HCT116 (cell line): Measurements from ENCODE around the gene PDP2. TPM values are rescaled to one million over a fixed set of nuclear protein-coding genes. Genes with fewer than 3 reads are reported as not detected.
A peak's percentile ranks its signal among the peaks of the same experiment; 100 is the strongest.

ENCODE experiments used
- ATAC-seq: fragments of 200-7000 bp; cut with Tn5 transposase; 2 replicates; pipeline ENCODE4 v1.9.1; 2020; ENCODE audit warnings: mild to moderate bottlenecking, moderate library complexity
- BruUV-seq: library from RNA; stranded (reverse); fragments of 400-500 nt; replicated peaks from 2 replicates; lab custom pipeline; 2021; lab: Mats Ljungman, UMichigan
- CTCF ChIA-PET: fragments of 300-600 bp; sonication (Branson Sonifier 250); formaldehyde crosslinking; loops from one replicate; lab custom pipeline; 2021; ENCODE audit warnings: antibody characterized with exemption; lab: Charles Lee
- POLR2A ChIA-PET: fragments of 300-600, 350-600 bp; sonication (Branson Sonifier 250); formaldehyde crosslinking; loops from one replicate; lab custom pipeline; 2021; ENCODE audit warnings: antibody characterized with exemption; lab: Charles Lee
- RAD21 ChIA-PET, 2 experiments: fragments of 300-600 bp; sonication (Branson Sonifier 250); formaldehyde crosslinking; loops; one replicate each; lab custom pipeline; 2023; ENCODE audit warnings: low total read pairs in 2 of 2; ENCODE audit not compliant: uncharacterized antibody in 2 of 2, unreplicated experiment in 2 of 2, low non-redundant PET in 1 of 2; lab: Charles Lee
- DNase-seq: peaks from one replicate; pipeline ENCODE4 v3.0.0-alpha.2; 2010; ENCODE audit warnings: low read depth, low spot score
- H2AFZ ChIP-seq: fragments of 200-600 bp; shearing (Covaris generic), sonication (generic); 2 replicates; pipeline ENCODE4 v1.6.1; 2017; ENCODE audit warnings: low read depth, mixed run types, mixed read lengths, antibody characterized with exemption, low read length; ENCODE audit not compliant: poor library complexity, severe bottlenecking
- H3K27ac ChIP-seq: 2 replicates; pipeline ENCODE4 v1.5.1; 2012; ENCODE audit warnings: low read depth, low read length
- H3K27me3 ChIP-seq: fragments of 200-600 bp; sonication (generic); 2 replicates; pipeline ENCODE4 v1.6.1; 2016; ENCODE audit warnings: mixed run types, low read length, mixed read lengths; ENCODE audit not compliant: insufficient read depth
- H3K36me3 ChIP-seq, 2 experiments: fragments of 200-500 bp in 1 of 2; fragments of 200-600 bp in 1 of 2; sonication (Bioruptor generic) in 1 of 2; sonication (generic) in 1 of 2; 2 replicates each; pipeline versions ENCODE4 v1.5.1 to v1.6.1; 2014 to 2016; ENCODE audit warnings: low read length in 2 of 2, inconsistent platforms in 1 of 2, mixed read lengths in 1 of 2, mixed run types in 1 of 2; ENCODE audit not compliant: insufficient read depth in 2 of 2, control insufficient read depth in 1 of 2
- H3K4me1 ChIP-seq, 2 experiments: fragments of 200-600 bp in 1 of 2; sonication (generic) in 1 of 2; 2 replicates each; pipeline versions ENCODE4 v1.5.1 to v1.6.1; 2012 to 2017; ENCODE audit warnings: low read length in 2 of 2, inconsistent platforms in 1 of 2, mild to moderate bottlenecking in 1 of 2, mixed read lengths in 1 of 2, mixed run types in 1 of 2, moderate library complexity in 1 of 2; ENCODE audit not compliant: insufficient read depth in 2 of 2, control insufficient read depth in 1 of 2
- H3K4me2 ChIP-seq: fragments of 200-600 bp; sonication (generic); 2 replicates; pipeline ENCODE4 v1.6.1; 2017; ENCODE audit warnings: mixed run types, low read length, mixed read lengths
- H3K4me3 ChIP-seq, 2 experiments: fragments of 200-600 bp in 1 of 2; sonication (generic) in 1 of 2; replicated peaks in 1 of 2; 2 replicates each; pipeline ENCODE4 v1.5.1; 2011 to 2016; ENCODE audit warnings: low read length in 2 of 2, control low read depth in 1 of 2, low read depth in 1 of 2, mild to moderate bottlenecking in 1 of 2, mixed read lengths in 1 of 2, mixed run types in 1 of 2
- H3K79me2 ChIP-seq: fragments of 200-600 bp; sonication (generic); 2 replicates; pipeline ENCODE4 v1.6.1; 2017; ENCODE audit warnings: mild to moderate bottlenecking, mixed run types, low read length, moderate library complexity, mixed read lengths; ENCODE audit not compliant: insufficient read depth
- H3K9ac ChIP-seq: fragments of 200-600 bp; sonication (generic); 2 replicates; pipeline ENCODE4 v1.6.1; 2016; ENCODE audit warnings: low read length, mixed read lengths
- H3K9me2 ChIP-seq: fragments of 200-600 bp; sonication (generic), shearing (Covaris generic); 2 replicates; pipeline ENCODE4 v1.6.1; 2017; ENCODE audit warnings: mixed run types, mild to moderate bottlenecking, moderate library complexity; ENCODE audit not compliant: insufficient read depth
- H3K9me3 ChIP-seq, 2 experiments: fragments of 200-500 bp in 1 of 2; fragments of 200-600 bp in 1 of 2; sonication (Bioruptor generic) in 1 of 2; sonication (generic) in 1 of 2; 2 replicates each; pipeline ENCODE4 v1.6.1; 2014 to 2017; ENCODE audit warnings: low read length in 2 of 2, mixed read lengths in 2 of 2, inconsistent platforms in 1 of 2, low read depth in 1 of 2, mild to moderate bottlenecking in 1 of 2, mixed run types in 1 of 2, moderate library complexity in 1 of 2; ENCODE audit not compliant: control insufficient read depth in 1 of 2, insufficient read depth in 1 of 2
- H4K20me1 ChIP-seq: fragments of 200-600 bp; sonication (generic), shearing (Covaris generic); 2 replicates; pipeline ENCODE4 v1.6.1; 2017; ENCODE audit warnings: mixed run types, mild to moderate bottlenecking, moderate library complexity; ENCODE audit not compliant: insufficient read depth
- CEBPB ChIP-seq: IDR thresholded peaks from 2 replicates; pipeline ENCODE4 v1.6.1; 2012; ENCODE audit warnings: low read depth
- ELF1 ChIP-seq: IDR thresholded peaks from 2 replicates; pipeline ENCODE4 v1.6.1; 2012; ENCODE audit warnings: low read depth, borderline replicate concordance
- POLR2A ChIP-seq: IDR thresholded peaks from 2 replicates; pipeline ENCODE4 v1.7.0; 2011; ENCODE audit warnings: borderline replicate concordance; ENCODE audit not compliant: insufficient read depth, insufficient read length; ENCODE audit errors: extremely low read depth
- SIN3A ChIP-seq: IDR thresholded peaks from 2 replicates; pipeline ENCODE4 v1.6.1; 2012; ENCODE audit warnings: low read depth
- TCF7L2 ChIP-seq: IDR thresholded peaks from 2 replicates; pipeline ENCODE4 v1.7.0; 2011; ENCODE audit warnings: borderline replicate concordance, inconsistent platforms; ENCODE audit not compliant: insufficient read depth, insufficient read length; ENCODE audit errors: extremely low read depth
- ZNF274 ChIP-seq: fragments of 200-500 bp; sonication (Bioruptor generic); IDR thresholded peaks from 2 replicates; pipeline ENCODE4 v1.6.1; 2014; ENCODE audit warnings: mild to moderate bottlenecking, low read depth, low read length, inconsistent platforms
- intact Hi-C: fragments of 100-400 bp; cut with micrococcal nuclease; formaldehyde crosslinking; loops from 2 replicates; pipeline ENCODE4 v1.10.0; 2022
- total RNA-seq: library from RNA; stranded (reverse); gene quantifications from one replicate; pipeline ENCODE4 v1.2.1, GENCODE V29; 2021; ENCODE audit not compliant: unreplicated experiment
- TF ChIP-seq, protein P1 (sequence below), 3 experiments: fragments of 200-600 bp in 1 of 3; sonication (generic) in 1 of 3; IDR thresholded peaks in 2 of 3; conservative IDR thresholded peaks in 1 of 3; 2 replicates each; pipeline ENCODE4 v1.5.1; 2012 to 2017; ENCODE audit warnings: low read depth in 2 of 3, low read length in 2 of 3, antibody characterized with exemption in 1 of 3, borderline replicate concordance in 1 of 3, control low read depth in 1 of 3, mild to moderate bottlenecking in 1 of 3, mixed read lengths in 1 of 3, mixed run types in 1 of 3, moderate library complexity in 1 of 3; ENCODE audit not compliant: insufficient read depth in 1 of 3
- TF ChIP-seq, protein P2 (sequence below): IDR thresholded peaks from 2 replicates; pipeline ENCODE4 v1.6.1; 2011; ENCODE audit warnings: mild to moderate bottlenecking, low read length, moderate library complexity; ENCODE audit not compliant: insufficient replicate concordance; ENCODE audit errors: extremely low read depth
- TF ChIP-seq, protein P3 (sequence below): IDR thresholded peaks from 2 replicates; pipeline ENCODE4 v1.6.1; 2012

PDP2 gene
- total RNA-seq, 1 experiment from 2014 or later, result 19.9 TPM

DNA sequence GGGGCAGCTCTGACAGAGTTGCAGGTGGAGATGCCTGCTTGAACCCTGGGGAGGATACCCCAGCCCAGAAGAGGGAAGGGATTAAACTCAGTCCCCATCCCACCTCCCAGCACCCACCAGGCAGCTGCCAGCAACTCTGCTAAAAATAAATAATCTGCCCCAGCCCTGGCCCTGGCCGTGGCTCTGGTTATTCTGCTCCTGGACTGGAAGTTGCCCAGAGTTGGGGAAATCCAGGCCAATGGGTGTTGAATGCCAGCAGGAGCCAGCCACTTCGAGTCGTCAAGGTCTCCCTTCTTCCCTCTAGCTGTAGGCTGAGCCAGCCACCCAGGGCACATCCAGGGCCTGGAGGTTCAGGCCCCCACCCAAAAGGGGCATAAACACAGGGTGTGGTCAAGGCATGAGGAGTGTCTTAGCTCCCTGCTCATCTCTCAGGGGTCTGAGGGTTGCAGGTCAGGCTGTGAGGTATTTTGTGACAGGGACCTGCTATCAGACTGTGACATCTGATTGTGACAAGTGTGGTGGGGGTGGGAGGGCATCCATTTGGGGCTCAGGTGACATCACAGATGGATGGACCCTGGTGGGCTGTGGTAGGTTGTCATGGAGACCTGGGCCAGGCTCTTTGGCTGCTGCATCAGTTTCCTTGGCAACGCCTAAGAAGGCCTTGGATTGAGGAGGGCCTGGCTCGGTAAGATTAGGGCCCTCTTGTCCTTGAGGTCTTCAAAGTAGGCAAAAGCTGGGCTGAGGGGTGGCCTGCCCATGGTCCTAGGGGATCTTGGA lies 46.0 kb downstream of the PDP2 start:
- H3K4me2 ChIP-seq, result peak overlapping the region; percentile 45; the same call in 1 of the 2 replicates
- no peaks in the 10 kb centered on the region for H3K79me2 ChIP-seq
- H3K9me2 ChIP-seq, result no peaks in the 10 kb centered on the region
- no peaks in the 10 kb centered on the region for H3K36me3 ChIP-seq
- H3K27me3 ChIP-seq, result no peaks in the 10 kb centered on the region
- TF ChIP-seq POLR2A (no peak), ZNF274 (no peak), CEBPB (no peak), SIN3A (no peak), TCF7L2 (no peak), ELF1 (no peak)
- TF ChIP-seq, protein P1, sequence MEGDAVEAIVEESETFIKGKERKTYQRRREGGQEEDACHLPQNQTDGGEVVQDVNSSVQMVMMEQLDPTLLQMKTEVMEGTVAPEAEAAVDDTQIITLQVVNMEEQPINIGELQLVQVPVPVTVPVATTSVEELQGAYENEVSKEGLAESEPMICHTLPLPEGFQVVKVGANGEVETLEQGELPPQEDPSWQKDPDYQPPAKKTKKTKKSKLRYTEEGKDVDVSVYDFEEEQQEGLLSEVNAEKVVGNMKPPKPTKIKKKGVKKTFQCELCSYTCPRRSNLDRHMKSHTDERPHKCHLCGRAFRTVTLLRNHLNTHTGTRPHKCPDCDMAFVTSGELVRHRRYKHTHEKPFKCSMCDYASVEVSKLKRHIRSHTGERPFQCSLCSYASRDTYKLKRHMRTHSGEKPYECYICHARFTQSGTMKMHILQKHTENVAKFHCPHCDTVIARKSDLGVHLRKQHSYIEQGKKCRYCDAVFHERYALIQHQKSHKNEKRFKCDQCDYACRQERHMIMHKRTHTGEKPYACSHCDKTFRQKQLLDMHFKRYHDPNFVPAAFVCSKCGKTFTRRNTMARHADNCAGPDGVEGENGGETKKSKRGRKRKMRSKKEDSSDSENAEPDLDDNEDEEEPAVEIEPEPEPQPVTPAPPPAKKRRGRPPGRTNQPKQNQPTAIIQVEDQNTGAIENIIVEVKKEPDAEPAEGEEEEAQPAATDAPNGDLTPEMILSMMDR (IDR thresholded peaks at IDR 0.05 in 2 of 3, conservative IDR thresholded peaks at IDR 0.05 in 1 of 3; ENCODE audit: borderline replicate concordance in 1 of 3, insufficient read depth in 1 of 3, low read depth in 2 of 3, low read length in 2 of 3), result no peak
- TF ChIP-seq, protein P2, sequence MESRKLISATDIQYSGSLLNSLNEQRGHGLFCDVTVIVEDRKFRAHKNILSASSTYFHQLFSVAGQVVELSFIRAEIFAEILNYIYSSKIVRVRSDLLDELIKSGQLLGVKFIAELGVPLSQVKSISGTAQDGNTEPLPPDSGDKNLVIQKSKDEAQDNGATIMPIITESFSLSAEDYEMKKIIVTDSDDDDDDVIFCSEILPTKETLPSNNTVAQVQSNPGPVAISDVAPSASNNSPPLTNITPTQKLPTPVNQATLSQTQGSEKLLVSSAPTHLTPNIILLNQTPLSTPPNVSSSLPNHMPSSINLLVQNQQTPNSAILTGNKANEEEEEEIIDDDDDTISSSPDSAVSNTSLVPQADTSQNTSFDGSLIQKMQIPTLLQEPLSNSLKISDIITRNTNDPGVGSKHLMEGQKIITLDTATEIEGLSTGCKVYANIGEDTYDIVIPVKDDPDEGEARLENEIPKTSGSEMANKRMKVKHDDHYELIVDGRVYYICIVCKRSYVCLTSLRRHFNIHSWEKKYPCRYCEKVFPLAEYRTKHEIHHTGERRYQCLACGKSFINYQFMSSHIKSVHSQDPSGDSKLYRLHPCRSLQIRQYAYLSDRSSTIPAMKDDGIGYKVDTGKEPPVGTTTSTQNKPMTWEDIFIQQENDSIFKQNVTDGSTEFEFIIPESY, result no peak
- TF ChIP-seq, protein P3, sequence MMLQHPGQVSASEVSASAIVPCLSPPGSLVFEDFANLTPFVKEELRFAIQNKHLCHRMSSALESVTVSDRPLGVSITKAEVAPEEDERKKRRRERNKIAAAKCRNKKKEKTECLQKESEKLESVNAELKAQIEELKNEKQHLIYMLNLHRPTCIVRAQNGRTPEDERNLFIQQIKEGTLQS, result no peak
- BruUV-seq, result no TSS peak
- H3K9me3 ChIP-seq, result no peaks in the 10 kb centered on the region
- H3K27ac ChIP-seq, result no peak overlapping the region
- RAD21 ChIA-PET, result no interaction called here
- POLR2A ChIA-PET, result no interaction called here
- H4K20me1 ChIP-seq, result no peaks in the 10 kb centered on the region
- H3K4me3 ChIP-seq, result no peak overlapping the region
- H3K4me1 ChIP-seq, result peaks cover 21 to 50% of the 10 kb centered on the region in 2 experiments
- no peak overlapping the region for H2AFZ ChIP-seq
- CTCF ChIA-PET, result interaction anchor here (1.1 to 2.8 kb wide), 2 partner anchors 16 to 31 kb away, joined by 4 to 32 read pairs; no protein-coding TSS in a partner anchor
- H3K9ac ChIP-seq, result no peak overlapping the region
- no peak for ATAC-seq
- intact Hi-C loops, result no loop called here
- DNase-seq, result no peak
